GM23338 (cell line): ENCODE data around the gene MET. TPM values are rescaled to one million over a fixed set of nuclear protein-coding genes. Genes with fewer than 3 reads are reported as not detected.

Experiments used
- ATAC-seq: fragments of 200-7000 bp; cut with Tn5 transposase; 3 replicates; pipeline ENCODE4 v1.9.1; 2020
- DNase-seq: peaks from one replicate; pipeline ENCODE4 v3.0.0-alpha.2; 2015; ENCODE audit warnings: low spot score
- H2AFZ ChIP-seq: fragments of 200-600 bp; sonication (generic); 2 replicates; pipeline ENCODE4 v1.8.0; 2016; ENCODE audit warnings: antibody characterized with exemption, mild to moderate bottlenecking, moderate library complexity
- H3F3A ChIP-seq: fragments of 200-600 bp; sonication (generic); replicated peaks from 2 replicates; pipeline ENCODE4 v1.8.0; 2017; ENCODE audit warnings: antibody characterized with exemption, mixed run types, low read depth
- H3K27ac ChIP-seq: fragments of 200-600 bp; sonication (generic); 2 replicates; pipeline ENCODE4 v1.6.1; 2016; ENCODE audit warnings: low read depth
- H3K27me3 ChIP-seq: fragments of 200-600 bp; sonication (generic); 2 replicates; pipeline ENCODE4 v1.8.0; 2016; ENCODE audit warnings: mild to moderate bottlenecking, mixed run types, moderate library complexity; ENCODE audit not compliant: insufficient read depth
- H3K36me3 ChIP-seq: fragments of 200-600 bp; sonication (generic); 2 replicates; pipeline ENCODE4 v1.8.0; 2016; ENCODE audit warnings: mild to moderate bottlenecking; ENCODE audit not compliant: insufficient read depth
- H3K4me1 ChIP-seq: fragments of 200-600 bp; sonication (generic); 2 replicates; pipeline ENCODE4 v1.8.0; 2016; ENCODE audit warnings: mild to moderate bottlenecking, moderate library complexity; ENCODE audit not compliant: insufficient read depth
- H3K4me2 ChIP-seq: fragments of 200-600 bp; sonication (generic); 2 replicates; pipeline ENCODE4 v1.7.1; 2017; ENCODE audit warnings: mixed run types
- H3K4me3 ChIP-seq: fragments of 200-600 bp; sonication (generic); 2 replicates; pipeline ENCODE4 v1.6.1; 2016; ENCODE audit warnings: mixed run types
- H3K79me2 ChIP-seq: fragments of 200-600 bp; sonication (generic); replicated peaks from 2 replicates; pipeline ENCODE4 v1.8.0; 2017; ENCODE audit warnings: mild to moderate bottlenecking; ENCODE audit not compliant: insufficient read depth
- H3K9me2 ChIP-seq: fragments of 200-600 bp; sonication (generic); 2 replicates; pipeline ENCODE4 v1.8.0; 2017; ENCODE audit not compliant: insufficient read depth
- H4K20me1 ChIP-seq: fragments of 200-600 bp; sonication (generic); replicated peaks from 2 replicates; pipeline ENCODE4 v1.8.0; 2017; ENCODE audit warnings: mild to moderate bottlenecking; ENCODE audit not compliant: insufficient read depth
- H3K27ac Mint-ChIP-seq: 2 replicates; pipeline ENCODE4 v1.8.0; 2020; ENCODE audit warnings: inconsistent platforms, mild to moderate bottlenecking, moderate library complexity, mixed read lengths
- H3K27me3 Mint-ChIP-seq: 3 replicates; pipeline ENCODE4 v1.8.0; 2022; ENCODE audit warnings: low read depth, mild to moderate bottlenecking, moderate library complexity, mixed read lengths, inconsistent platforms; ENCODE audit not compliant: insufficient read depth, poor library complexity
- H3K36me3 Mint-ChIP-seq: 3 replicates; pipeline ENCODE4 v1.8.0; 2021; ENCODE audit warnings: low read depth, mild to moderate bottlenecking, inconsistent platforms, moderate library complexity, mixed read lengths
- H3K4me1 Mint-ChIP-seq: 3 replicates; pipeline ENCODE4 v1.8.0; 2020; ENCODE audit warnings: mild to moderate bottlenecking, inconsistent platforms, mixed read lengths
- H3K4me3 Mint-ChIP-seq: 3 replicates; pipeline ENCODE4 v1.8.0; 2021; ENCODE audit warnings: moderate library complexity, mild to moderate bottlenecking, inconsistent platforms, mixed read lengths
- H3K9me3 Mint-ChIP-seq: 3 replicates; pipeline ENCODE4 v1.8.0; 2020; ENCODE audit warnings: moderate library complexity, mild to moderate bottlenecking, inconsistent platforms, mixed read lengths
- CREB1 ChIP-seq: fragments of 250-450 bp; sonication (Bioruptor Pico); IDR thresholded peaks from 2 replicates; pipeline ENCODE4 v1.5.0; 2020; ENCODE audit warnings: low read depth, mild to moderate bottlenecking, moderate library complexity
- EZH2 ChIP-seq: fragments of 200-600 bp; sonication (generic); IDR thresholded peaks from one replicate; pipeline ENCODE4 v1.8.0; 2017; ENCODE audit warnings: antibody characterized with exemption, mild to moderate bottlenecking, low read depth; ENCODE audit not compliant: unreplicated experiment
- EZH2phosphoT487 ChIP-seq: fragments of 200-600 bp; sonication (generic); IDR thresholded peaks from one replicate; pipeline ENCODE4 v1.8.1; 2018; ENCODE audit warnings: antibody characterized with exemption; ENCODE audit not compliant: unreplicated experiment
- JUNB ChIP-seq: IDR thresholded peaks from one replicate; pipeline ENCODE4 v1.6.1; 2016; ENCODE audit warnings: antibody characterized with exemption; ENCODE audit not compliant: unreplicated experiment
- NANOG ChIP-seq: IDR thresholded peaks from 2 replicates; pipeline ENCODE4 v1.6.1; 2016; ENCODE audit warnings: antibody characterized with exemption, borderline replicate concordance
- POLR2AphosphoS5 ChIP-seq: IDR thresholded peaks from 2 replicates; pipeline ENCODE4 v1.6.1; 2016; ENCODE audit warnings: antibody characterized with exemption, low read depth
- STAT1 ChIP-seq: IDR thresholded peaks from one replicate; pipeline ENCODE4 v1.6.1; 2016; ENCODE audit warnings: antibody characterized with exemption; ENCODE audit not compliant: unreplicated experiment
- ZNF114 ChIP-seq: fragments of 250-450 bp; sonication (Bioruptor Pico); IDR thresholded peaks from 2 replicates; pipeline ENCODE4 v1.5.0; 2020; ENCODE audit warnings: mild to moderate bottlenecking, moderate library complexity
- ZNF331 ChIP-seq: fragments of 250-450 bp; sonication (Bioruptor Pico); IDR thresholded peaks from 2 replicates; pipeline ENCODE4 v1.5.0; 2020; ENCODE audit warnings: low read depth, mild to moderate bottlenecking, moderate library complexity
- polyA plus RNA-seq: library from polyadenylated mRNA; unstranded; fragments of >200 nt; fragmentation: Nextera tagmentation; extraction: Ambion mirVana; gene quantifications from 2 replicates; pipeline ENCODE4 v1.2.1, GENCODE V29; 2016
- total RNA-seq: library from RNA; depleted of rRNA; stranded (reverse); fragments of >200 nt; shearing (Covaris generic); gene quantifications from 2 replicates; pipeline ENCODE4 v1.2.3, GENCODE V29; 2014
- TF ChIP-seq, protein P1 (sequence below): IDR thresholded peaks from one replicate; pipeline ENCODE4 v1.6.1; 2018; ENCODE audit warnings: antibody characterized with exemption; ENCODE audit not compliant: unreplicated experiment
- TF ChIP-seq, protein P2 (sequence below), 2 experiments: fragments of 200-600 bp in 1 of 2; sonication (generic) in 1 of 2; conservative IDR thresholded peaks; 2 replicates each; pipeline versions ENCODE4 v1.5.1 to v1.6.1; 2016 to 2017; ENCODE audit warnings: antibody characterized with exemption in 2 of 2, low read depth in 2 of 2, mild to moderate bottlenecking in 2 of 2, moderate library complexity in 1 of 2
- TF ChIP-seq, protein P3 (sequence below): IDR thresholded peaks from 2 replicates; pipeline ENCODE4 v1.6.1; 2016; ENCODE audit warnings: antibody characterized with exemption

MET gene
- total and polyA plus RNA-seq, 2 experiments from 2014 or later = 4.8 to 23.1 TPM

DNA sequence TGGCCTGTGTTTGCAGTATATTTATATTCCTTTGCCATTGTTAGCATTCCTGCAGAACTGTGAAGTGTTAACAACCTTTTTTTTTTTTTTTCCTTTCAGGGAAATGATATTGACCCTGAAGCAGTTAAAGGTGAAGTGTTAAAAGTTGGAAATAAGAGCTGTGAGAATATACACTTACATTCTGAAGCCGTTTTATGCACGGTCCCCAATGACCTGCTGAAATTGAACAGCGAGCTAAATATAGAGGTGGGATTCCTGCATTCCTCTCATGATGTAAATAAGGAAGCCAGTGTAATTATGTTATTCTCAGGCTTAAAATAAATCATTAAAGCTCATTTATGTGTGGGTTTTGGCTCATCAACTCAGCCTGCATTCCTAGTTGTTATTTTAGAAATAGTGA lies 97.5 kb downstream of the MET start (continued):
- TF ChIP-seq, protein P1, sequence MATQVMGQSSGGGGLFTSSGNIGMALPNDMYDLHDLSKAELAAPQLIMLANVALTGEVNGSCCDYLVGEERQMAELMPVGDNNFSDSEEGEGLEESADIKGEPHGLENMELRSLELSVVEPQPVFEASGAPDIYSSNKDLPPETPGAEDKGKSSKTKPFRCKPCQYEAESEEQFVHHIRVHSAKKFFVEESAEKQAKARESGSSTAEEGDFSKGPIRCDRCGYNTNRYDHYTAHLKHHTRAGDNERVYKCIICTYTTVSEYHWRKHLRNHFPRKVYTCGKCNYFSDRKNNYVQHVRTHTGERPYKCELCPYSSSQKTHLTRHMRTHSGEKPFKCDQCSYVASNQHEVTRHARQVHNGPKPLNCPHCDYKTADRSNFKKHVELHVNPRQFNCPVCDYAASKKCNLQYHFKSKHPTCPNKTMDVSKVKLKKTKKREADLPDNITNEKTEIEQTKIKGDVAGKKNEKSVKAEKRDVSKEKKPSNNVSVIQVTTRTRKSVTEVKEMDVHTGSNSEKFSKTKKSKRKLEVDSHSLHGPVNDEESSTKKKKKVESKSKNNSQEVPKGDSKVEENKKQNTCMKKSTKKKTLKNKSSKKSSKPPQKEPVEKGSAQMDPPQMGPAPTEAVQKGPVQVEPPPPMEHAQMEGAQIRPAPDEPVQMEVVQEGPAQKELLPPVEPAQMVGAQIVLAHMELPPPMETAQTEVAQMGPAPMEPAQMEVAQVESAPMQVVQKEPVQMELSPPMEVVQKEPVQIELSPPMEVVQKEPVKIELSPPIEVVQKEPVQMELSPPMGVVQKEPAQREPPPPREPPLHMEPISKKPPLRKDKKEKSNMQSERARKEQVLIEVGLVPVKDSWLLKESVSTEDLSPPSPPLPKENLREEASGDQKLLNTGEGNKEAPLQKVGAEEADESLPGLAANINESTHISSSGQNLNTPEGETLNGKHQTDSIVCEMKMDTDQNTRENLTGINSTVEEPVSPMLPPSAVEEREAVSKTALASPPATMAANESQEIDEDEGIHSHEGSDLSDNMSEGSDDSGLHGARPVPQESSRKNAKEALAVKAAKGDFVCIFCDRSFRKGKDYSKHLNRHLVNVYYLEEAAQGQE = no peak
- TF ChIP-seq, protein P2, sequence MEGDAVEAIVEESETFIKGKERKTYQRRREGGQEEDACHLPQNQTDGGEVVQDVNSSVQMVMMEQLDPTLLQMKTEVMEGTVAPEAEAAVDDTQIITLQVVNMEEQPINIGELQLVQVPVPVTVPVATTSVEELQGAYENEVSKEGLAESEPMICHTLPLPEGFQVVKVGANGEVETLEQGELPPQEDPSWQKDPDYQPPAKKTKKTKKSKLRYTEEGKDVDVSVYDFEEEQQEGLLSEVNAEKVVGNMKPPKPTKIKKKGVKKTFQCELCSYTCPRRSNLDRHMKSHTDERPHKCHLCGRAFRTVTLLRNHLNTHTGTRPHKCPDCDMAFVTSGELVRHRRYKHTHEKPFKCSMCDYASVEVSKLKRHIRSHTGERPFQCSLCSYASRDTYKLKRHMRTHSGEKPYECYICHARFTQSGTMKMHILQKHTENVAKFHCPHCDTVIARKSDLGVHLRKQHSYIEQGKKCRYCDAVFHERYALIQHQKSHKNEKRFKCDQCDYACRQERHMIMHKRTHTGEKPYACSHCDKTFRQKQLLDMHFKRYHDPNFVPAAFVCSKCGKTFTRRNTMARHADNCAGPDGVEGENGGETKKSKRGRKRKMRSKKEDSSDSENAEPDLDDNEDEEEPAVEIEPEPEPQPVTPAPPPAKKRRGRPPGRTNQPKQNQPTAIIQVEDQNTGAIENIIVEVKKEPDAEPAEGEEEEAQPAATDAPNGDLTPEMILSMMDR (conservative IDR thresholded peaks at IDR 0.05; ENCODE audit: low read depth in 2 of 2) = no peak
- TF ChIP-seq, protein P3, sequence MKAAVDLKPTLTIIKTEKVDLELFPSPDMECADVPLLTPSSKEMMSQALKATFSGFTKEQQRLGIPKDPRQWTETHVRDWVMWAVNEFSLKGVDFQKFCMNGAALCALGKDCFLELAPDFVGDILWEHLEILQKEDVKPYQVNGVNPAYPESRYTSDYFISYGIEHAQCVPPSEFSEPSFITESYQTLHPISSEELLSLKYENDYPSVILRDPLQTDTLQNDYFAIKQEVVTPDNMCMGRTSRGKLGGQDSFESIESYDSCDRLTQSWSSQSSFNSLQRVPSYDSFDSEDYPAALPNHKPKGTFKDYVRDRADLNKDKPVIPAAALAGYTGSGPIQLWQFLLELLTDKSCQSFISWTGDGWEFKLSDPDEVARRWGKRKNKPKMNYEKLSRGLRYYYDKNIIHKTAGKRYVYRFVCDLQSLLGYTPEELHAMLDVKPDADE = no peak
- TF ChIP-seq EZH2phosphoT487 (no peak), CREB1 (CRISPR knock-in tag) (no peak), JUNB (no peak), ZNF114 (CRISPR knock-in tag) (no peak), EZH2 (no peak)

DNA sequence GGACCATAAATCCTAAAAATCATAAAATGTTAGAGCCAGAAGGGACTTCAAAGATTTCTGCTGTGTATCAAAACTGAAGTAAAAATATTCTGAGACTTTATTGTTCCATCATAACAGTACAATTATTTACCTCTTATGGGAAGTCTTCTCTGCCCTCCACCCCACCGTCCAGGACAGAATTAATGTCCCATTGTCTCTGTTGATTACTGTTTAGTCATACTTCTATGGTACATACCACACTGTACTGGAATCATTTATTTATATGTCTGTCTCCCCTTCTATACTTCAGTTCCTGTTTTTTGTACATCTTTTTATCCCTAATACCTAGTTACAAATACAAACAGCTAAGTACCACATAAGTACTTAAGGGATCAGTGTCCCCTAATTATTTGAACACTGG lies 98.9 kb downstream of the MET start:
- Histone ChIP-seq H2AFZ (no peak overlapping the region), H3K27me3 (peaks cover 34% of the 10 kb centered on the region; the same call in 1 of the 2 replicates), H3K4me2 (no peak overlapping the region), H3K9me2 (no peaks in the 10 kb centered on the region), H3K4me1 (no peaks in the 10 kb centered on the region), H3K79me2 (no peaks in the 10 kb centered on the region), H3F3A (no peaks in the 10 kb centered on the region), H4K20me1 (peaks cover 11% of the 10 kb centered on the region; the same call in 1 of the 2 replicates), H3K27ac (no peak overlapping the region), H3K36me3 (no peaks in the 10 kb centered on the region), H3K4me3 (no peak overlapping the region)
- Mint-ChIP-seq H3K27ac (no peak overlapping the region), H3K4me3 (no peak overlapping the region), H3K27me3 (peaks cover 3% of the 10 kb centered on the region), H3K36me3 (no peaks in the 10 kb centered on the region), H3K4me1 (no peaks in the 10 kb centered on the region; the same call in 2 of the 3 replicates), H3K9me3 (no peaks in the 10 kb centered on the region)
- DNase-seq (no peak), ATAC-seq (no peak)
- TF ChIP-seq POLR2AphosphoS5 (no peak), EZH2 (no peak), JUNB (no peak), STAT1 (no peak), ZNF114 (CRISPR knock-in tag) (no peak), ZNF331 (no peak), EZH2phosphoT487 (no peak), NANOG (no peak)
- TF ChIP-seq, protein P3 = no peak
- TF ChIP-seq, protein P2 (conservative IDR thresholded peaks at IDR 0.05; ENCODE audit: low read depth in 2 of 2) = no peak
- TF ChIP-seq, protein P1 = no peak
